ENCODE measurements around the gene EEFSEC. TPM values are rescaled to one million over a fixed set of nuclear protein-coding genes. Genes with fewer than 3 reads are reported as not detected.

The EEFSEC gene
- total RNA-seq, 1 donor from 2014 or later: 12.6 TPM

DNA sequence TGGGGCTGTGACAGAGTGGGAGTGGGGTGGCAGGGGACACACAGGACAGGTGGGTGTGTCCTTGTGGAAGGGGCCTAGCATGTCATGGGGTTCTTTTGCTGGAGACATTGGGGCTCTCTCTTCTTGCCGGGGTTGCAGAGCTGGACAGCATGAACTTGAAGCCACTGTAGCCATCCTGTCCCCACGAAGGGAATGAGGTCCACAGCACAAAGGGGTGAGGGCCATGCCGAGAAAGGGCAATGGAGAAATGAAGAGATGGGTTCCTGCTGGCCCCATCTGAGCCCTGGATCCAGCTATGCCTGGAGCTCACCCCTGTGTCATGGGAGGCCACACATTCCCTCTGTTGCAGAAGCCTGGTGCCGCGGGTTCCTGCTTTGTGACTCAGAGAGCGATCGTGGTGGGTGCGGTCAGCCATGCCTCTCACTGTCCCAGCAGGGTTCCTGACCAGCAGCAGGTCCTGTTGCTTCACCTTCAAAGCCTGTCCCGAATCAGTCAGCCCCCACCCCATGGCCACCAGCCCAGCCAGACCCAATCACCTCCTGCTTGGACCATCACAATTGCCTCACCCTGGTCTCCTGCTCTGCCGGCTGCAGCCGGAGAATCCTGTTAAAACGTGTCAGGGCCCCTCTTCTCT, 263.4 kb downstream of the EEFSEC start:
- DNase-seq (ENCODE audit: low read depth): peak; percentile 44
- Histone ChIP-seq H3K27me3 (ENCODE audit: control insufficient read depth, insufficient read depth, low read length) (peaks cover 4% of the 10 kb centered on the region), H3K4me3 (ENCODE audit: low read depth, low read length) (no peak overlapping the region), H3K36me3 (ENCODE audit: control insufficient read depth, insufficient read depth, low read length) (no peaks in the 10 kb centered on the region)
- TF ChIP-seq, protein P1, sequence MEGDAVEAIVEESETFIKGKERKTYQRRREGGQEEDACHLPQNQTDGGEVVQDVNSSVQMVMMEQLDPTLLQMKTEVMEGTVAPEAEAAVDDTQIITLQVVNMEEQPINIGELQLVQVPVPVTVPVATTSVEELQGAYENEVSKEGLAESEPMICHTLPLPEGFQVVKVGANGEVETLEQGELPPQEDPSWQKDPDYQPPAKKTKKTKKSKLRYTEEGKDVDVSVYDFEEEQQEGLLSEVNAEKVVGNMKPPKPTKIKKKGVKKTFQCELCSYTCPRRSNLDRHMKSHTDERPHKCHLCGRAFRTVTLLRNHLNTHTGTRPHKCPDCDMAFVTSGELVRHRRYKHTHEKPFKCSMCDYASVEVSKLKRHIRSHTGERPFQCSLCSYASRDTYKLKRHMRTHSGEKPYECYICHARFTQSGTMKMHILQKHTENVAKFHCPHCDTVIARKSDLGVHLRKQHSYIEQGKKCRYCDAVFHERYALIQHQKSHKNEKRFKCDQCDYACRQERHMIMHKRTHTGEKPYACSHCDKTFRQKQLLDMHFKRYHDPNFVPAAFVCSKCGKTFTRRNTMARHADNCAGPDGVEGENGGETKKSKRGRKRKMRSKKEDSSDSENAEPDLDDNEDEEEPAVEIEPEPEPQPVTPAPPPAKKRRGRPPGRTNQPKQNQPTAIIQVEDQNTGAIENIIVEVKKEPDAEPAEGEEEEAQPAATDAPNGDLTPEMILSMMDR (IDR thresholded peaks at IDR 0.05; ENCODE audit: insufficient read depth, low read length, poor library complexity, severe bottlenecking): no peak

DNA sequence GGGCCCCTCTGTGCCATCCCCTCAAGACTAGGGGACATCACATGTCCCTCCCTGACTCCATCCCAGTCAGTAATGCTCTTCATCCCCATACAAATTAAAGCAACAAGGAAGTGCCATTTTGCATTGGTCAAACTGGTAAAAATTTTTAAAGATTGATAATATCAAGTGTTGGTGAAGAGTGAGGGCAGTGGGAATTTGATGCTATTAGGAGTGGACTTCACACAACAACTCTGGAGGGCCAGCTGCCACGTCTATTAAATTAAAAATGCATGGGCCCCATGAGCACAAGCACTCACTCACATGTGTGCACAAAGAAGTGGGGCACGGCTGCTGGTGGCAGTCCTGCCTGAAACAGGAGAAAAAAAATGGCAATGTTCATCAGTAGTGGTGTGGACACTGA, 265.6 kb downstream of the EEFSEC start:
- TF ChIP-seq, protein P1 (IDR thresholded peaks at IDR 0.05; ENCODE audit: insufficient read depth, low read length, poor library complexity, severe bottlenecking): no peak
- DNase-seq (ENCODE audit: low read depth): no peak
- H3K27me3 ChIP-seq (ENCODE audit: control insufficient read depth, insufficient read depth, low read length): peaks cover 8% of the 10 kb centered on the region
- H3K36me3 ChIP-seq (ENCODE audit: control insufficient read depth, insufficient read depth, low read length): no peaks in the 10 kb centered on the region
- no peak overlapping the region for H3K4me3 ChIP-seq (ENCODE audit: low read depth, low read length)

DNA sequence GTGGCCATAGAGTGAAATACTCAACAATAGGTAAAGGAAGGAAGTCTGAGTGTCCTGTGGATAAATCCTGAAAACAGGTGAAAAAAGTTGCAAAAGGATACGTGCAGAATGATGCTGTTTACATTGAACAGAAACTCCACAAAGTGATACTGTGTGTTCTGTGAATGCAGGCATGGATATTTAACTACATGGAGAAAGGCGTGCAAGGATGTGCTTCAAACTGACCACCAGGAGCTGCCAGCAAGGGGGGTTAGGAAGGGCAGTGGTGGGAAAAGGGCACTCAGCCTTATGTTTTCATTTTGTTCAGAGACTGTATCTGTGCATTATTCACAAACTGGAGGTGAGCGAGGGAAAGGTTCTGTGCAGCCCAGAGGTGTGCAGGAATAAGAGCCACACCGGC, 266.0 kb downstream of the EEFSEC start:
- DNase-seq (ENCODE audit: low read depth): no peak
- Histone ChIP-seq H3K36me3 (ENCODE audit: control insufficient read depth, insufficient read depth, low read length) (no peaks in the 10 kb centered on the region), H3K27me3 (ENCODE audit: control insufficient read depth, insufficient read depth, low read length) (peaks cover 9% of the 10 kb centered on the region), H3K4me3 (ENCODE audit: low read depth, low read length) (no peak overlapping the region)
- TF ChIP-seq, protein P1 (IDR thresholded peaks at IDR 0.05; ENCODE audit: insufficient read depth, low read length, poor library complexity, severe bottlenecking): no peak

DNA sequence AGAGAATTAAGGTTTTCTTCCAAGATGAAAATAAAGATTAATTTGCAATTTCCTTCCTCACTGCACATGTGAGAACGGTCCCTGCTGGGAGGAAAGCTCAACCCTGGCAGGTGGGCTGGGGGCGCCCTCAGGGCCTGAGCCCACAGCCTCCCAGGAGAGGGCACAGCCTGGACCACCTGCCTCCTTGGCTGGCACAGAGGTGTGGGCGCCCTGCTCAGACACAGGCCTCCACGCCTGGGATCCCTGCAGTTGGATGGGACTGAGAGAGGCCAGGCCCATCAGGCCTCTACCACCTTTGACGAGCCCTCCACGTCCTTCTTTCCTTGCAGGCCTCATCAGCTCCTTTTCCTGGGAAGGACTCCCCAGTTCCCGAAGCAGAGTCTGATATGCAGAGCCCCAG, 267.0 kb downstream of the EEFSEC start:
- no peak for DNase-seq (ENCODE audit: low read depth)
- Histone ChIP-seq H3K36me3 (ENCODE audit: control insufficient read depth, insufficient read depth, low read length) (no peaks in the 10 kb centered on the region), H3K4me3 (ENCODE audit: low read depth, low read length) (no peak overlapping the region), H3K27me3 (ENCODE audit: control insufficient read depth, insufficient read depth, low read length) (peaks cover 14% of the 10 kb centered on the region)
- TF ChIP-seq, protein P1 (IDR thresholded peaks at IDR 0.05; ENCODE audit: insufficient read depth, low read length, poor library complexity, severe bottlenecking): no peak

DNA sequence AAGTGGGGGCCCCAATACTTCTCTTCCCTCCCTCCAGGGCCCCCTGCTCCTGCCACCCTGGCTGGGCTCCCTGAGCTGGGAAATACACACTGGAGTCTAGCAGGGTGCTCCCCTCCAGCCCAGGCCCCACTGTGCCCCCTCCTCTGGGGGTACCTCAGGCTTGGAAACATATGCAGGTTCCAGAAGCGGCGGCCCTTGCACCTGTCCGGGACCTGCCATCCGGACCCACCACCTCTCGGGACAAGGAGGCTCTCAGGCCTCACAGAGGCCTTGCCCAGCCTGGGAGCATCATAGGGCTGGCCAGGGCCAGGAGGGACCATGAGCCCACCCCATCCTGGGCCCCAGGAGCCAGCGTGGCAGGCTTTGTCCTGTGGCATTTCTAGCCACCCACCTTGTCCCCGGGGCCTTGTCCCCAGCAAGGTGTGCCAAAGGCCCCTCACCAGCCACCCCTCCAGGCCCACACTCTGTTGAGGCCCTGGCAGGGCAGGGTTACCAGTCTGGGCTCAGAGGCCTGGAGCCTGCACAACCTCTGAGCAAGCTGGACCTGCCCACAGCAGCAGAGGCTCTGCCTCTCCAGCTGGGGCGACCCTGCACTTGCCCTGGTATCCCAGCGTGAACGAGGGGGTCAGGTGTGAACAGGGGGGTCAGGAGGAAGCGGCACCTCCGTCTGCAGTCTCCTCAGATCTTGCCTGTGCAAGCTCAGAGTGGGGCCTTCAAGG, 267.6 kb downstream of the EEFSEC start:
- no peak overlapping the region for H3K4me3 ChIP-seq (ENCODE audit: low read depth, low read length)
- TF ChIP-seq, protein P1 (IDR thresholded peaks at IDR 0.05; ENCODE audit: insufficient read depth, low read length, poor library complexity, severe bottlenecking): no peak
- DNase-seq (ENCODE audit: low read depth): no peak
- peaks cover 20% of the 10 kb centered on the region for H3K27me3 ChIP-seq (ENCODE audit: control insufficient read depth, insufficient read depth, low read length)
- no peaks in the 10 kb centered on the region for H3K36me3 ChIP-seq (ENCODE audit: control insufficient read depth, insufficient read depth, low read length)
